K562 (cell line): ENCODE measurements around the gene RPL34. TPM values are rescaled to one million over a fixed set of nuclear protein-coding genes. Genes with fewer than 3 reads are reported as not detected.

Experiments used
- ATAC-seq: fragments of 200-7000 bp; cut with Tn5 transposase; 3 replicates; pipeline ENCODE4 v1.9.1; 2020; ENCODE audit warnings: moderate library complexity
- BruUV-seq: library from RNA; stranded (reverse); fragments of 400-500 nt; replicated peaks from 2 replicates; lab custom pipeline; 2021; lab: Mats Ljungman, UMichigan
- CTCF ChIA-PET: fragments of 300-600 bp; formaldehyde crosslinking; extraction: SDS; loops from one replicate; lab custom pipeline; 2021; ENCODE audit warnings: low intra/inter-chr PET ratio; lab: Yijun Ruan, JAX
- POLR2A ChIA-PET: fragments of 300-600, 350-650 bp; sonication (Branson Sonifier 250); formaldehyde crosslinking; extraction: SDS; loops from one replicate; lab custom pipeline; 2021; ENCODE audit warnings: antibody characterized with exemption, inconsistent platforms; lab: Yijun Ruan, JAX
- DNase-seq, 4 experiments: peaks; one replicate each; pipeline versions ENCODE4 v3.0.0 to v3.0.0-alpha.2; 2011 to 2018; ENCODE audit warnings: low spot score in 3 of 4, mixed read lengths in 3 of 4; ENCODE audit errors: extremely low read depth in 1 of 4
- FAIRE-seq: peaks from 2 replicates; lab custom pipeline; 2011; peaks lifted over from hg19 to GRCh38; lab: Jason Lieb, UNC
- H2AFZ ChIP-seq: 2 replicates; pipeline ENCODE4 v1.6.0; 2011; ENCODE audit warnings: low read depth, low read length, control low read depth, inconsistent platforms
- H3K27ac ChIP-seq: fragments of 200-600 bp; 3 replicates; pipeline ENCODE4 v1.8.0; 2011; ENCODE audit warnings: low read depth, mild to moderate bottlenecking, control low read depth, inconsistent platforms, low read length, moderate library complexity, mixed read lengths; ENCODE audit errors: extremely low read depth
- H3K27me3 ChIP-seq, 2 experiments: fragments of 300-600 bp in 1 of 2; 2 replicates in 1 of 2; 3 replicates in 1 of 2; pipeline versions ENCODE4 v1.6.0 to v1.8.0; 2011; ENCODE audit warnings: inconsistent platforms in 2 of 2, low read length in 2 of 2, mild to moderate bottlenecking in 1 of 2, mixed read lengths in 1 of 2, moderate library complexity in 1 of 2; ENCODE audit not compliant: control insufficient read depth in 2 of 2, insufficient read depth in 2 of 2
- H3K36me3 ChIP-seq: fragments of 300-600 bp; 3 replicates; pipeline ENCODE4 v1.8.0; 2011; ENCODE audit warnings: mild to moderate bottlenecking, low read length, inconsistent platforms; ENCODE audit not compliant: control insufficient read depth, insufficient read depth
- H3K4me1 ChIP-seq, 2 experiments: fragments of 200-600 bp in 1 of 2; replicated peaks in 1 of 2; 2 replicates in 1 of 2; 3 replicates in 1 of 2; pipeline versions ENCODE4 v1.5.1 to v1.8.0; 2011; ENCODE audit warnings: inconsistent platforms in 2 of 2, low read length in 2 of 2, mild to moderate bottlenecking in 1 of 2, mixed read lengths in 1 of 2, moderate library complexity in 1 of 2; ENCODE audit not compliant: control insufficient read depth in 2 of 2, insufficient read depth in 2 of 2
- H3K4me2 ChIP-seq: 2 replicates; pipeline ENCODE4 v1.6.1; 2011; ENCODE audit warnings: low read length, control low read depth, inconsistent platforms, mixed read lengths; ENCODE audit not compliant: insufficient read depth
- H3K4me3 ChIP-seq: fragments of 200-600 bp; sonication (generic), shearing (Covaris generic); 2 replicates; pipeline ENCODE4 v1.5.1; 2016; ENCODE audit warnings: control low read depth, inconsistent platforms
- H3K79me2 ChIP-seq: fragments of 200-600 bp; 3 replicates; pipeline ENCODE4 v1.8.0; 2011; ENCODE audit warnings: low read length, inconsistent platforms; ENCODE audit not compliant: control insufficient read depth, insufficient read depth
- H3K9ac ChIP-seq, 2 experiments: 2 replicates each; pipeline versions ENCODE4 v1.6.0 to v1.6.1; 2011; ENCODE audit warnings: low read depth in 2 of 2, low read length in 2 of 2, control low read depth in 1 of 2, inconsistent platforms in 1 of 2, mild to moderate bottlenecking in 1 of 2, mixed read lengths in 1 of 2; ENCODE audit not compliant: insufficient read depth in 1 of 2
- H3K9me1 ChIP-seq: one replicate; pipeline ENCODE4 v1.6.0; 2011; ENCODE audit warnings: inconsistent platforms, mild to moderate bottlenecking, low read length, moderate library complexity; ENCODE audit not compliant: control insufficient read depth, insufficient read depth
- H3K9me3 ChIP-seq: replicated peaks from 2 replicates; pipeline ENCODE4 v1.5.1; 2011; ENCODE audit warnings: low read depth, low read length, inconsistent platforms; ENCODE audit not compliant: control insufficient read depth, insufficient read depth
- H4K20me1 ChIP-seq: replicated peaks from 2 replicates; pipeline ENCODE4 v1.6.1; 2011; ENCODE audit warnings: low read length, inconsistent platforms, mixed read lengths; ENCODE audit not compliant: control insufficient read depth, insufficient read depth
- ASH1L ChIP-seq: fragments of 450-650 bp; IDR thresholded peaks from 2 replicates; pipeline ENCODE4 v1.6.1; 2018; ENCODE audit warnings: borderline replicate concordance, mild to moderate bottlenecking, low read depth; ENCODE audit not compliant: partially characterized antibody
- E2F6 ChIP-seq, 2 experiments: IDR thresholded peaks; 2 replicates each; pipeline ENCODE4 v1.6.1; 2011; ENCODE audit warnings: borderline replicate concordance in 1 of 2, control low read depth in 1 of 2, low read depth in 1 of 2, low read length in 1 of 2, mild to moderate bottlenecking in 1 of 2, mixed read lengths in 1 of 2, moderate library complexity in 1 of 2; ENCODE audit not compliant: insufficient read depth in 1 of 2, insufficient read length in 1 of 2, poor library complexity in 1 of 2, severe bottlenecking in 1 of 2; ENCODE audit errors: extremely low read depth in 1 of 2
- ETV1 ChIP-seq: fragments of 450-650 bp; conservative IDR thresholded peaks from 2 replicates; pipeline ENCODE4 v1.6.1; 2016; ENCODE audit warnings: missing genetic modification characterization, control low read depth, low read depth, missing compliant biosample characterization
- HNRNPLL ChIP-seq: fragments of 200-400 bp; formaldehyde crosslinking; IDR thresholded peaks from 2 replicates; pipeline ENCODE4 v1.6.1; 2017; ENCODE audit warnings: low read length, low read depth, mild to moderate bottlenecking; ENCODE audit not compliant: poor library complexity, severe bottlenecking
- HNRNPUL1 ChIP-seq: fragments of 200-400 bp; formaldehyde crosslinking; IDR thresholded peaks from 2 replicates; pipeline ENCODE4 v1.6.1; 2017; ENCODE audit warnings: low read length
- NFIC ChIP-seq: fragments of 450-650 bp; IDR thresholded peaks from 2 replicates; pipeline ENCODE4 v1.6.1; 2017; ENCODE audit warnings: mild to moderate bottlenecking, inconsistent platforms
- PML ChIP-seq: IDR thresholded peaks from 2 replicates; pipeline ENCODE4 v1.6.1; 2012; ENCODE audit warnings: low read length, inconsistent platforms
- PPARD ChIP-seq: fragments of 250-450 bp; sonication (Bioruptor Pico); IDR thresholded peaks from 2 replicates; pipeline ENCODE4 v1.8.0; 2022; ENCODE audit warnings: inconsistent platforms, mild to moderate bottlenecking, moderate library complexity
- RBM25 ChIP-seq: fragments of 200-400 bp; formaldehyde crosslinking; IDR thresholded peaks from 2 replicates; pipeline ENCODE4 v1.6.1; 2018; ENCODE audit warnings: low read length, low read depth, moderate library complexity; ENCODE audit not compliant: severe bottlenecking
- SIN3B ChIP-seq: fragments of 450-650 bp; IDR thresholded peaks from 2 replicates; pipeline ENCODE4 v1.6.1; 2017; ENCODE audit warnings: low read depth, mild to moderate bottlenecking, moderate library complexity
- THAP12 ChIP-seq: fragments of 250-450 bp; sonication (Bioruptor Pico); IDR thresholded peaks from 2 replicates; pipeline ENCODE4 v1.9.0; 2021; ENCODE audit warnings: mild to moderate bottlenecking, inconsistent platforms
- ZBTB5 ChIP-seq: fragments of 450-650 bp; IDR thresholded peaks from 2 replicates; pipeline ENCODE4 v1.6.1; 2017; ENCODE audit warnings: antibody characterized with exemption
- WGBS: fragments of 100-300 bp; shearing (Covaris generic); methylation state at CpG from one replicate; pipeline ENCODE4 v1.1.6; 2016; ENCODE audit warnings: low coverage, mixed read lengths; ENCODE audit not compliant: insufficient coverage; ENCODE audit errors: missing lambda C conversion rate; 5-methylcytosine and 5-hydroxymethylcytosine counted together
- in situ Hi-C: fragments of 300-500 bp; cut with MboI; formaldehyde crosslinking; loops from 4 replicates; pipeline ENCODE4 v1.15.0; 2018; ENCODE audit warnings: inconsistent platforms, mixed read lengths
- intact Hi-C: fragments of 100-400 bp; cut with micrococcal nuclease; formaldehyde crosslinking; loops from 2 replicates; pipeline ENCODE4 v1.14.2; 2022
- polyA plus RNA-seq, 8 experiments: library from polyadenylated mRNA; depleted of rRNA in 4 of 8; stranded (reverse) in 5 of 8; unstranded in 3 of 8; fragments of >200 nt; fragmentation: Nextera tagmentation in 2 of 8; fragmentation: Illumina TruSeq in 1 of 8; extraction: Ambion mirVana in 2 of 8; extraction: Trizol in 1 of 8; gene quantifications; 2 replicates each; pipeline versions ENCODE4 v1.2.1 to v1.2.3, GENCODE V29; 2011 to 2014; ENCODE audit warnings: inconsistent platforms in 1 of 8, missing spikeins in 1 of 8
- total RNA-seq, 7 experiments: library from RNA; depleted of rRNA in 6 of 7; stranded (reverse); fragments of >200 nt in 6 of 7; fragmentation: Illumina TruSeq in 2 of 7; extraction: Trizol in 2 of 7; gene quantifications; 2 replicates each; pipeline versions ENCODE4 v1.2.1 to v1.2.3, GENCODE V29; 2011 to 2021; ENCODE audit warnings: low replicate concordance in 1 of 7

RPL34 gene
- total and polyA plus RNA-seq, 9 of the 15 experiments (the other 6 are each of a cell fraction or from before 2014, with no cell fraction given): 1,612 to 4,502 (median 2,593) TPM

GRCh38 chr4:108650212-108651013 lies 30.0 kb downstream of the RPL34 start, which contains the start of gene OSTC:
TSS of gene OSTC (plus strand) at chr4:108650599. CDS start at chr4:108650656, 57 bp downstream.
- peaks cover 51% of the 10 kb centered on the region for H3K79me2 ChIP-seq
- intact Hi-C loops: no loop called here
- peak within 1 kb of the TSS; percentile 81 for H3K27ac ChIP-seq
- DNase-seq (peak; percentile 87 to 97 (median 92)), FAIRE-seq (peak; percentile 96), ATAC-seq (peak; percentile 89)
- H3K4me1 ChIP-seq: peaks cover 0 to 3% of the 10 kb centered on the region in 2 experiments; a peak in 2 of 5 replicates
- no peaks in the 10 kb centered on the region for H3K27me3 ChIP-seq
- H3K9ac ChIP-seq: peak within 1 kb of the TSS; percentile 96 to 99
- no peaks in the 10 kb centered on the region for H4K20me1 ChIP-seq
- peaks cover 30% of the 10 kb centered on the region for H3K36me3 ChIP-seq
- H3K4me3 ChIP-seq: peak within 1 kb of the TSS; percentile 50
- H3K4me2 ChIP-seq: peak within 1 kb of the TSS; percentile 96
- H3K9me1 ChIP-seq: no peaks in the 10 kb centered on the region
- in situ Hi-C loops: no loop called here
- peak within 1 kb of the TSS; percentile 95 for H2AFZ ChIP-seq
- TSS peak; percentile 82 for BruUV-seq
- no peaks in the 10 kb centered on the region for H3K9me3 ChIP-seq
- CTCF ChIA-PET: no interaction called here
- POLR2A ChIA-PET: interaction anchor here (0.7 to 2.7 kb wide), 12 partner anchors 12 to 154 kb away, joined by 3 to 10 read pairs (median 3); partner anchors contain the start of gene RPL34
- under 1% methylated on average over 43 of the region's 45 CpGs for WGBS
- TF ChIP-seq SIN3B (no peak; the same call in 1 of the 2 replicates), ETV1 (tag) (peak; percentile 44; the same call in 1 of the 2 replicates), RBM25 (peak; percentile 56), HNRNPLL (no peak), PPARD (CRISPR knock-in tag) (no peak), E2F6 (IDR thresholded peaks at IDR 0.05; ENCODE audit: borderline replicate concordance in 1 of 2, extremely low read depth in 1 of 2, insufficient read depth in 1 of 2, insufficient read length in 1 of 2, low read depth in 1 of 2, low read length in 1 of 2, poor library complexity in 1 of 2, severe bottlenecking in 1 of 2) (peak in 1 of 2 experiments; percentile 74), THAP12 (CRISPR knock-in tag) (peak; percentile 61), HNRNPUL1 (no peak), NFIC (peak; percentile 100), PML (peak; percentile 62), ASH1L (peak; percentile 83), ZBTB5 (no peak)
